ENCODE results near the gene BAHCC1.

BAHCC1 gene

DNA sequence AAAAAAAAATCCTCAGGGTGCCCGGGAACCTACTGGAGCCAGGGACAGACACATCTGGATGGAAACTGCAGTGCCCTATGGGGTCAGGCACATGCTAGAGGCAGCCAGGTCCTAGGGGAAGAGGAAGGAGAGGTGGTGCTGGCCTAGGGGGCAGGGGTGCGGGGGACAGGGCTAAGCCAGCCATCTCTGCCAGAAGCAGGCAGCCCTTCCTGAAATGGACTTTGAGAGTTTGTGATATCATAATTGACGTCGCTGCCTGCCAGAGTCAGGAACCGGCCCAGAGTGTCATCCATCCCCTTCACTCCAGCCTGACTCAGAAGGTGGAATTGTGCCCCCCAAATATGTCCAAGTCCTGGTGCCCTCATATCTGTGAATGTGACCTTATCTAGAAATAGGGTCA is 25.0 kb upstream of the BAHCC1 start:
- H3K9ac ChIP-seq (ENCODE audit: low read length): no peak overlapping the region
- peaks cover 12% of the 10 kb centered on the region for H3K27me3 ChIP-seq (ENCODE audit: control insufficient read depth, insufficient read depth, low read length)
- H3K36me3 ChIP-seq (ENCODE audit: control insufficient read depth, low read depth, low read length): no peaks in the 10 kb centered on the region
- no peak overlapping the region for H3K27ac ChIP-seq (ENCODE audit: low read length)
- no peaks in the 10 kb centered on the region for H3K9me3 ChIP-seq (ENCODE audit: control insufficient read depth, low read depth, low read length)
- no peaks in the 10 kb centered on the region for H3K4me1 ChIP-seq (ENCODE audit: control insufficient read depth, low read depth, low read length)
- no peak overlapping the region for H3K4me3 ChIP-seq (ENCODE audit: low read length)

DNA sequence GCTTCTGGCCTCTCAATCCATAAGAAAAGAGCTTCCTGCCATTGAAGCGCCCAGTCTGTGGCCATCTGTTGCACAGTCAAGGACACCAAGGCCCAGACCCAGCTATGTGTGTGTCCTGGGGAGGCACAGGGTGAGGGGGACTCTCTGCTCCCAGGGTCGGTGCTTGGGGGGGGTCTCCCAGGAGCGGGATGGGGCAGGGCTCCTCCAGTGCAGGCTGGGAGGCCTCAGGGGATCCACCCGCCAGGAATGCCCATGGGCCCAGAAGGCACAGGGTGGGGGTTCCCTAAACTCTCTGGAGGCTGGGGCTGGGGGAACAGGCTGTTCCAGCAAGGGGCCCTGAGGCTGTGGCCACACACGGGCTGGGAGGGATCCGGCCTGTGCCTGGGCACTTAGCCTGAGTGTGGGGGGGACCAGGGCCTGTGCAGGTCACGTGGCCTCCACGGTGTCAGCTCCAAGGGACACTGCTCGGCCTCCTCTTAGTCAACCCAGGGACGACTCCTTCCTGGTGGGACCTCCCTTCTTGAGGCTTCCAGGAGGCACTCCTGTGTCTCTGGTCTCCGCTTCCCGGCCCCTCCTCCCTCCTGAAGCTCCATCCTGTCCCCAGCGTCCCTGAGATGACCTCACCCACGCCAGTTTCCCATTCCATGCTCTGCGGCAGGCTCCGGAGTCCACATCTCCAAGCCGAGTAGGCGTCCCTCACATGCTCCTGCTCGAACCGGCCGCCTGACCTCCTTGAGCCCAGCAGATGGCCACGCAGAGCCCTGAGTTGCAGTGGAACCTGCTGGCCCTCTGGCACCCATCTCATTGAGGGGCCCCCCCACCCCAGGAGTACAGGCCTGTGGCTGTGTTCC is 23.1 kb upstream of the BAHCC1 start:
- H3K27ac ChIP-seq (ENCODE audit: low read length): no peak overlapping the region
- H3K27me3 ChIP-seq (ENCODE audit: control insufficient read depth, insufficient read depth, low read length): peaks cover 7% of the 10 kb centered on the region
- H3K9me3 ChIP-seq (ENCODE audit: control insufficient read depth, low read depth, low read length): no peaks in the 10 kb centered on the region
- H3K9ac ChIP-seq (ENCODE audit: low read length): no peak overlapping the region
- no peaks in the 10 kb centered on the region for H3K4me1 ChIP-seq (ENCODE audit: control insufficient read depth, low read depth, low read length)
- H3K4me3 ChIP-seq (ENCODE audit: low read length): no peak overlapping the region
- no peaks in the 10 kb centered on the region for H3K36me3 ChIP-seq (ENCODE audit: control insufficient read depth, low read depth, low read length)

DNA sequence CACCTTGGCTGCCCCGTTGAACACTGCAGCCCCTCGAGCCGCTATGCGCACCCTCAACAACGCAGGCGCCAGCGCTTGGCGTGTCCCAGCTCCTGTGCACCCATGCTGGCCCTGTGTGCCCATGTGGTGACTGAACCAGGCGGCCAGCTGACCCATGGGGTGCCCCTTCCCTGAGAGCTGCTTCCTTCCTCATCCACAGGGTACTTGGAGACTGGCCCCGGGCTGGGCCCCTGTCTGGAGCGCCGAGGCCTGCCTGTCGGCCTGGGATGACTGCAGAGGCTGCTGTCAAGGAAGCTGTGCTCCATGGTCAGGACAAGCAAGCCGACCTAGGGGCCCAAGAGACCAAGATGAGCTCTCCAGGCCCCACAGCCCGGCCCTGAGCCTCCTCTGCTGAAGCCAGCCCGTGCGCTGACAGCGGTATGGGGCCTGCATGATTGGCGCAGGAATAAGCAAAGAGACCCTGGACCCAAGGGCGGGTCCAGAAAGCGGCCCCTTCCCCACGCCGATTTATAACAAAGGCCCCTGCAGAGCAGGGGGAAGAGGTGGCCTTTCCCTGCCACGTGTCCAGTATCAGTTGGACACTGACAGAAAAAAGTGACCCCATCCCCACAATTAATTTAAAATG is 21.6 kb upstream of the BAHCC1 start:
- Histone ChIP-seq H3K27me3 (ENCODE audit: control insufficient read depth, insufficient read depth, low read length) (peaks cover 7% of the 10 kb centered on the region), H3K36me3 (ENCODE audit: control insufficient read depth, low read depth, low read length) (no peaks in the 10 kb centered on the region), H3K4me1 (ENCODE audit: control insufficient read depth, low read depth, low read length) (no peaks in the 10 kb centered on the region), H3K27ac (ENCODE audit: low read length) (no peak overlapping the region), H3K9me3 (ENCODE audit: control insufficient read depth, low read depth, low read length) (no peaks in the 10 kb centered on the region), H3K4me3 (ENCODE audit: low read length) (no peak overlapping the region), H3K9ac (ENCODE audit: low read length) (no peak overlapping the region)

DNA sequence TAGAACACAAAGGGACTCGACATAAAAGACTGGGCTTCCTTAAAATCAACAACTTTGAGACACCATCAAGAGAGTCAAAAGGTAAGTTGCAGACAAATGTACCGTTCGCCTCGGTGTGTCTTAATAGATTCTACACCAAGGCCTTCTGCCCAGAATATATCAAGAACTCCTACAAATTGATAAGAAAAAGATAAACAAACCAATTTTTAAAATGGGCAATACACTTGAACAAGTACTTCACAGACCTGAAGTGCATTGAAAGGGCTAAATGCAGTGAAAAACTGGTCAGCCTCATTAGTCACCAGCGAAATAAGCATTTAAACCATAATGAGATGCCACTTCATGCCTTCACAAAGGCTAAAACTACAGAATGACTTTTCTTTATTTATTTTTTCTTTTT is 20.4 kb upstream of the BAHCC1 start:
- no peaks in the 10 kb centered on the region for H3K9me3 ChIP-seq (ENCODE audit: control insufficient read depth, low read depth, low read length)
- no peak overlapping the region for H3K27ac ChIP-seq (ENCODE audit: low read length)
- no peak overlapping the region for H3K9ac ChIP-seq (ENCODE audit: low read length)
- no peaks in the 10 kb centered on the region for H3K4me1 ChIP-seq (ENCODE audit: control insufficient read depth, low read depth, low read length)
- H3K36me3 ChIP-seq (ENCODE audit: control insufficient read depth, low read depth, low read length): no peaks in the 10 kb centered on the region
- H3K27me3 ChIP-seq (ENCODE audit: control insufficient read depth, insufficient read depth, low read length): peaks cover 7% of the 10 kb centered on the region
- H3K4me3 ChIP-seq (ENCODE audit: low read length): no peak overlapping the region

DNA sequence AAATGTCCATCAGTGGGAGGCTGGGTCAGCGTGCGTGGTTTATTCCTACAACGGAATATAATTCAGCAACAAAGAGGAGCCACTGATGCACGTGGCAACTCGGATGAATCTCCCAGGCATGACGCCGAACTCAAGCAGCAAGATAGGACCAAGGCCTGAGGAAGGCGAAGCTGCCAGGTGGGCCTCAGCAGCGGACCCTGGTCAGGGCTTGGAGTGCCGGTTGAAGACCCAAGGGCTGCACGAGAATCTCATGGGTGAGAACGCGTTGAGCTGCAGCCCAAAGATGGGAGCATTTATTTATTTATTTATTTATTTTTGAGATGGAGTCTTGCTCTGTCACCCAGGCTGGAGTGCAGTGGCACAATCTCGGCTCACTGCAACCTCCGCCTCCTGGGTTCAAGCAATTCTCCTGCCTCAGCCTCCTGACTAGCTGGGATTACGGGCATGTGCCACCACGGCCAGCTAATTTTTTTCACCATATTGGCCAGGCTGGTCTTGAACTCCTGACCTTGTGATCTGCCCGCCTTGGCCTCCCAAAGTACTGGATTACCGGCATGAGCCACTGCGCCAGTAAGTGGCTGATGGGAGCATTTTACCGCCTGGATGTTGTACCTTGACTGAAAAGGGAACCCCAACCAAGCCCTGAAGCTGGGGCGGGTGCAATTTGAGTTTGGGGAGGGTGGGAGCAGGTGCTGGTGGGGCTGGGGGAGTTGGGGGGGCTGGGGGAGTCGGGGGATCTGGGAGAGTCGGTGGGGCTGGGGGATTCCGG is 18.1 kb upstream of the BAHCC1 start:
- Histone ChIP-seq H3K4me1 (ENCODE audit: control insufficient read depth, low read depth, low read length) (no peaks in the 10 kb centered on the region), H3K27ac (ENCODE audit: low read length) (no peak overlapping the region), H3K4me3 (ENCODE audit: low read length) (no peak overlapping the region), H3K9ac (ENCODE audit: low read length) (no peak overlapping the region), H3K9me3 (ENCODE audit: control insufficient read depth, low read depth, low read length) (no peaks in the 10 kb centered on the region), H3K27me3 (ENCODE audit: control insufficient read depth, insufficient read depth, low read length) (peaks cover 7% of the 10 kb centered on the region), H3K36me3 (ENCODE audit: control insufficient read depth, low read depth, low read length) (no peaks in the 10 kb centered on the region)

DNA sequence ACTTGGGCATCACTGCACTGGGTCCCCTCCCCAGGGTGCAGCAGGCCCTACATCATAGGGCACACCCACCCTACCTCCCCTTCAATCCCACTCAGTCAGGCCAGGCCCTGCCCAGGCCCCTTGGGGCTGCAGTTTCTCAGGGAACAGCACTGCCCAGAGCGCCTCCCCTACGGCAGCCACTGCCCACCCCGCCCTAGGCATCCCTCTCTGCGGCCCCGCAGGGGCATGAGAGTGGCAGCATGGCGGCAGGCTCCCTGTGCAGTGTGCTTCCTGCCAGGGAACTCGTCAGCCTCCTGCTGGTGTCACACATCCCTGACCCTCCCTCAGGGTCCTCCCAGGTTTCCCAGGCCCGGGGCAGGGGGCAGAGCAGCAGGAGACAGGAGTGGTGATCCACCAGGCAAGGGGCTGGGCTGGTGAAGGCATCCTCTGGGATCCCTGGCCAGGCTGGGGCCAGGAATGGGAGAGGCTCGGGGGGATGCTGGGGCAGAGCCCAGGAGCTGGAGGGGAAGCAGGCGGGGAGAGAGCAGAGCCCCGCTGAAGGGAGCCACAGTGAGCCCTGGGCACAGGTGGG is 16.2 kb upstream of the BAHCC1 start:
- H3K36me3 ChIP-seq (ENCODE audit: control insufficient read depth, low read depth, low read length): no peaks in the 10 kb centered on the region
- H3K4me3 ChIP-seq (ENCODE audit: low read length): no peak overlapping the region
- no peak overlapping the region for H3K9ac ChIP-seq (ENCODE audit: low read length)
- no peak overlapping the region for H3K27ac ChIP-seq (ENCODE audit: low read length)
- no peaks in the 10 kb centered on the region for H3K9me3 ChIP-seq (ENCODE audit: control insufficient read depth, low read depth, low read length)
- H3K27me3 ChIP-seq (ENCODE audit: control insufficient read depth, insufficient read depth, low read length): peaks cover 18% of the 10 kb centered on the region
- H3K4me1 ChIP-seq (ENCODE audit: control insufficient read depth, low read depth, low read length): no peaks in the 10 kb centered on the region

DNA sequence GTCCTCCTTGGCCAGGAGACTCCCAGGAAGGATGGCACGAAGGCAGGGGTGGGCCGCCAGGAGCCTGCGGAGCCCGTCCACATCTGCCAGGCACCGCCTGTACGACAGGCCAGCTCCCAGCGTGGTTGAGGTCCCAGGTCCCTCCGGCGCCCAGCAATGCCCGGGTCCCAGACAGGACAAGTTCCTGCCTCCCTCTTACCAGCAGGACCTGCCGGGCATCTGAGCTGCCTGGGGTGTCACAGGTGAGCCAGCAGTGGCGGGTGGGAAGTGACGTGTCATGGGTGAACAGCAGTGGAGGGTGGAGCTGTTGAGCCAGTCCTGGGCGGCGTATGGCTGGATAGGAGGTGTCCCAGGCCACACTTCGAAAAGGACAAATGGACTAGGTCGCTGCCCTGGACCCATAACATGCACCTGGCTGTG is 15.7 kb upstream of the BAHCC1 start:
- Histone ChIP-seq H3K9ac (ENCODE audit: low read length) (no peak overlapping the region), H3K4me1 (ENCODE audit: control insufficient read depth, low read depth, low read length) (no peaks in the 10 kb centered on the region), H3K9me3 (ENCODE audit: control insufficient read depth, low read depth, low read length) (no peaks in the 10 kb centered on the region), H3K27me3 (ENCODE audit: control insufficient read depth, insufficient read depth, low read length) (peaks cover 23% of the 10 kb centered on the region), H3K36me3 (ENCODE audit: control insufficient read depth, low read depth, low read length) (no peaks in the 10 kb centered on the region), H3K4me3 (ENCODE audit: low read length) (no peak overlapping the region), H3K27ac (ENCODE audit: low read length) (no peak overlapping the region)

DNA sequence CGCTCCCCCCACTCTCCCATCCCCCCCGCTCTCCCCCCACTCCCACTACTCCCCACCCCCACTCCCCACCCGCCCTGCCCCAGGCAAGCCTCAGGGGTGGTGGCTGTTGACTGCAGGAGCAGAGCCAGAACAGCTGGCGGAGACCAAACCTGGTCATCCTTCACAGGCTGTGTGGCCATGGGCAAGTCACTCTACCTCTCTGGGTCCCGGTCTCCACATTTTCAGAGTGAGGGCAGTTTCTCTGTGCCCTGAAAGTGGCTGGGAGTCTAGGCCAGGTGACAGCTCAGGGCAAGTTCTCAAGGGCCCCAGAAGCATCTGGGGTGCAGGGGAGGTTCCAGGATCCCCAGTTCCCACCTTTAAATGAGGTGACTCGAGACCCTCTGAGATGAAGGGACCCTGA is 15.1 kb upstream of the BAHCC1 start:
- no peaks in the 10 kb centered on the region for H3K9me3 ChIP-seq (ENCODE audit: control insufficient read depth, low read depth, low read length)
- no peak overlapping the region for H3K27ac ChIP-seq (ENCODE audit: low read length)
- no peak overlapping the region for H3K4me3 ChIP-seq (ENCODE audit: low read length)
- H3K9ac ChIP-seq (ENCODE audit: low read length): no peak overlapping the region
- H3K27me3 ChIP-seq (ENCODE audit: control insufficient read depth, insufficient read depth, low read length): peaks cover 29% of the 10 kb centered on the region
- no peaks in the 10 kb centered on the region for H3K4me1 ChIP-seq (ENCODE audit: control insufficient read depth, low read depth, low read length)
- H3K36me3 ChIP-seq (ENCODE audit: control insufficient read depth, low read depth, low read length): no peaks in the 10 kb centered on the region

DNA sequence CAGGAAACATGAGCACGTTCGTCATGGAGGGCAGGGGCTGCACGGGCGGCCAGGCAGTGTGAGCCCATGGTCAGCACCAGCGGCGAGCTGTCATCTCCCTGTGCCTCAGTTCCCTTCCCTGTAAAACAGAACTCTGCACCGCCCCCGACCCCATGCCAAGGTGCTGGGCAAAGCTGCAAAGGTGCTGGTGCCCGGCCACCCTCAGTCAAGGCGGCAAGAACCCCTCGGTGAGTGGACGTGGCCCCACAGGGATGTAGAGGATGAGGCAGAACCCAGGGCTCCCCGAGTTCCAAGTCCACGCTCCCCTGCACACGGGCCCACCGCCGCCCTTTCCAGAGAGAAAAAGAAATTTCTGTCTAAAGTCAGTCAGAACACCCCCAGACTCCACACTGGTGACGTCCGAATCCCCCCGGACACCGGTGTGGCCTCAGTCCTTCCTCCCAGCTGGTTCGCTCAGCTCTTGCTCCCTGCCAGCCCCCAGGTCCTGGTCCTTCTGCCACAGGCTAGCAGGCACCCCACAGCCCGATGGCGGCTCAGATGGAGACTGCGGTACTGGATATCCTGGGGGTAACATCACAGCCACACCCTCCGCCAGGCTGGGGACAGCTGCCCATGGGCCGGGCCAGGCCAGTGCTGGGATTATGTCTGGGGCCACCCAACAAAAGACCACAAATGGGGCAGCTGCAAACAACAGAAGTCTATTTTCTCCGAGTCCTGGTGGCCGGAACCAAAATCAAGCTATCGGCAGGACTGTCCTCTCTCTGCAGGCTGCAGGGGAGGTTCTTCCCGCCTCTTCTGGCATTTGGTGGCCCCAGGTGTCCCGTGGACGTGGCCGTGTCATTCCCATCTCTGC is 14.4 kb upstream of the BAHCC1 start:
- Histone ChIP-seq H3K4me3 (ENCODE audit: low read length) (no peak overlapping the region), H3K9ac (ENCODE audit: low read length) (no peak overlapping the region), H3K36me3 (ENCODE audit: control insufficient read depth, low read depth, low read length) (no peaks in the 10 kb centered on the region), H3K4me1 (ENCODE audit: control insufficient read depth, low read depth, low read length) (no peaks in the 10 kb centered on the region), H3K27ac (ENCODE audit: low read length) (no peak overlapping the region), H3K9me3 (ENCODE audit: control insufficient read depth, low read depth, low read length) (no peaks in the 10 kb centered on the region), H3K27me3 (ENCODE audit: control insufficient read depth, insufficient read depth, low read length) (peaks cover 31% of the 10 kb centered on the region)

DNA sequence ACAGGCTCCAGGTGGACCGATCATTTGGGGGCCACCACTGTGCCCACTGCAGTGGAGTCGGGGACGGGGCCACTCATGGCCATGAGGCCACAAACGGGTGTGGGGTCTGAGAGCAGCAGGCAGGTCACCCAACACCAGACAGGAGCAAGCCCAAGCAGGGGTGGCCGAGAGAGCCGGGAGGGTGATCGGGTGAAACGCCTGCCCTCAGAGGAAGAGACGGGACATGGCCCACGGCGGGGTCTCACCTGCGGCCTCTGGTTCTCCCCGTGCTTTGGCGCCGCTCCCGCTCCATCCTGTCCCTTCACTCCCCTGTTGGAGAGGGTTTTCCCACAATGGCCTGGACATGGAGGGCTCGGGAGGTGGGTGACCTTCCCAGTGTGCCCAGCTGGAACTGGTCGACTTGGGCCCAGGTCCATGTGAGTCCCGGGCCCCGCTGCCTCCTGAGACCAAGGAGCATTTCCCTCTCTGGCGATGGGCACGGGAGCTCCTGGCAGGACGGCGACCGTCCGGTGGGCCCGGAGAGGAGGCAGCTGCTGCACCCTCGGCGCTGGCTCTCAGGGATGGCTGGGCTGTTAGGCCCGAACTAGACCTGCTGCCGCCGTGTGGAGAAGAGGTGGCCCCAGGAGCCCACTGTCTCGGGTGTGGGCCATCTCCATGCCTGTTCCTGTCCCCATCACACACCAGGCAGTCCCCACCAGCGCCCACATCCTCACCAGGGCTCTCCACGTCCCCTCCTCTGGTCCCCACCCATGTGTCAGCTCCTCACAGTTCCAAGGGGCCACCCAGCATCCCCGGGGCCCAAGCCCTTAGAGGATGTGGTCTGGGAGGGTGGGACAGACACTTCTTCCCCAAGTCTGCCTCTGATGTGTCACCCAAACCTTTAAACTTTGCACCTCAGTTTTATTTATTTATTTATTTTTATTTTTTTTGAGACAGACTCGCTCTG is 13.4 kb upstream of the BAHCC1 start:
- H3K36me3 ChIP-seq (ENCODE audit: control insufficient read depth, low read depth, low read length): no peaks in the 10 kb centered on the region
- no peak overlapping the region for H3K4me3 ChIP-seq (ENCODE audit: low read length)
- H3K27ac ChIP-seq (ENCODE audit: low read length): no peak overlapping the region
- no peaks in the 10 kb centered on the region for H3K9me3 ChIP-seq (ENCODE audit: control insufficient read depth, low read depth, low read length)
- H3K9ac ChIP-seq (ENCODE audit: low read length): no peak overlapping the region
- no peaks in the 10 kb centered on the region for H3K4me1 ChIP-seq (ENCODE audit: control insufficient read depth, low read depth, low read length)
- H3K27me3 ChIP-seq (ENCODE audit: control insufficient read depth, insufficient read depth, low read length): peaks cover 39% of the 10 kb centered on the region

Measured in iPS-18a (cell line).